ENCODE measurements around the gene ANO3.
A peak's percentile ranks its signal among the peaks of the same experiment; 100 is the strongest.

Gene ANO3

GRCh38 chr11:26655287-26655686 is 323.4 kb downstream of the ANO3 start:
- TF ChIP-seq CTCF (IDR thresholded peaks at IDR 0.05; ENCODE audit: low read depth, low read length) = no peak
- no peak overlapping the region for H3K4me3 ChIP-seq (replicated peaks in 1 of 2; ENCODE audit: low read depth in 2 of 2, low read length in 2 of 2)
- no peak for DNase-seq (ENCODE audit: low read depth in 2 of 2)

GRCh38 chr11:26662916-26663315 is 331.0 kb downstream of the ANO3 start:
- TF ChIP-seq CTCF (IDR thresholded peaks at IDR 0.05; ENCODE audit: low read depth, low read length) = no peak
- no peak overlapping the region for H3K4me3 ChIP-seq (replicated peaks in 1 of 2; ENCODE audit: low read depth in 2 of 2, low read length in 2 of 2)
- DNase-seq (ENCODE audit: low read depth in 2 of 2) = no peak

- no peak for TF ChIP-seq CTCF (IDR thresholded peaks at IDR 0.05; ENCODE audit: low read depth, low read length)
- H3K4me3 ChIP-seq (replicated peaks in 1 of 2; ENCODE audit: low read depth in 2 of 2, low read length in 2 of 2) = no peak overlapping the region
- DNase-seq (ENCODE audit: low read depth in 2 of 2) = no peak
Observed at GRCh38 chr11:26665036-26665435, 333.1 kb downstream of the ANO3 start.

- DNase-seq (ENCODE audit: low read depth in 2 of 2) = no peak
- H3K4me3 ChIP-seq (replicated peaks in 1 of 2; ENCODE audit: low read depth in 2 of 2, low read length in 2 of 2) = no peak overlapping the region
- TF ChIP-seq CTCF (IDR thresholded peaks at IDR 0.05; ENCODE audit: low read depth, low read length) = no peak
Observed at GRCh38 chr11:26665946-26666345, 334.0 kb downstream of the ANO3 start.

GRCh38 chr11:26675233-26675928 is 343.5 kb downstream of the ANO3 start:
- no peak overlapping the region for H3K4me3 ChIP-seq (replicated peaks in 1 of 2; ENCODE audit: low read depth in 2 of 2, low read length in 2 of 2)
- TF ChIP-seq CTCF (IDR thresholded peaks at IDR 0.05; ENCODE audit: low read depth, low read length) = no peak
- no peak for DNase-seq (ENCODE audit: low read depth in 2 of 2)

- no peak overlapping the region for H3K4me3 ChIP-seq (replicated peaks in 1 of 2; ENCODE audit: low read depth in 2 of 2, low read length in 2 of 2)
- DNase-seq (ENCODE audit: low read depth in 2 of 2) = no peak
- no peak for TF ChIP-seq CTCF (IDR thresholded peaks at IDR 0.05; ENCODE audit: low read depth, low read length)
Observed at GRCh38 chr11:26676641-26677040, 344.7 kb downstream of the ANO3 start.

- TF ChIP-seq CTCF (IDR thresholded peaks at IDR 0.05; ENCODE audit: low read depth, low read length) = no peak
- H3K4me3 ChIP-seq (replicated peaks in 1 of 2; ENCODE audit: low read depth in 2 of 2, low read length in 2 of 2) = no peak overlapping the region
- DNase-seq (ENCODE audit: low read depth in 2 of 2) = peak in 1 of 2 donors; percentile 43
Observed at GRCh38 chr11:26677566-26677965, 345.6 kb downstream of the ANO3 start.
